Measurements from ENCODE around the gene FAM3A. TPM values are rescaled to one million over a fixed set of nuclear protein-coding genes. Genes with fewer than 3 reads are reported as not detected.
A peak's percentile ranks its signal among the peaks of the same experiment; 100 is the strongest.
"Not testable (repeated sequence)": the region's sequence is repeated elsewhere in the genome, so short reads cannot be mapped to it uniquely, and the experiment has no call there.

Gene FAM3A
- polyA plus RNA-seq (2011; rRNA removed) (17.3 and 34.8 TPM in 2 replicates), polyA minus RNA-seq (2011; rRNA and poly(A)+ RNA removed) (10.7 and 16.4 TPM in 2 replicates)

- Histone ChIP-seq H3K36me3 (ENCODE audit: control insufficient read depth, insufficient read depth, low read length) (no peaks in the 10 kb centered on the region), H3K4me3 (ENCODE audit: low read depth, low read length) (peak within 1 kb of the TSS; percentile 68), H3K27me3 (ENCODE audit: control insufficient read depth, insufficient read depth, low read length) (no peaks in the 10 kb centered on the region)
- DNase-seq (ENCODE audit: low read depth), result peak; percentile 35
- ChIA-PET POLR2A (no interaction called here), CTCF (interaction anchor here (0.6 to 2.8 kb wide), 2 partner anchors 11 to 368 kb away, joined by 3 to 18 read pairs; no protein-coding TSS in a partner anchor)
- no peak for TF ChIP-seq CTCF (IDR thresholded peaks at IDR 0.05; ENCODE audit: insufficient read depth, low read depth, low read length)
Measured at GRCh38 chrX:154515966-154516655, at the start of gene FAM3A. TSS of gene FAM3A (minus strand) at chrX:154516232. CDS start at chrX:154515772, 460 bp downstream.

- H3K36me3 ChIP-seq (ENCODE audit: control insufficient read depth, insufficient read depth, low read length); H3K4me3 ChIP-seq (ENCODE audit: low read depth, low read length); CTCF ChIA-PET; H3K27me3 ChIP-seq (ENCODE audit: control insufficient read depth, insufficient read depth, low read length); POLR2A ChIA-PET; DNase-seq (ENCODE audit: low read depth): not testable (repeated sequence)
Measured at GRCh38 chrX:154562295-154562694, 46.3 kb upstream of the FAM3A start.

GRCh38 chrX:154560326-154560725 lies 44.3 kb upstream of the FAM3A start:
- POLR2A ChIA-PET; H3K27me3 ChIP-seq (ENCODE audit: control insufficient read depth, insufficient read depth, low read length); H3K36me3 ChIP-seq (ENCODE audit: control insufficient read depth, insufficient read depth, low read length); H3K4me3 ChIP-seq (ENCODE audit: low read depth, low read length); CTCF ChIA-PET; DNase-seq (ENCODE audit: low read depth): not testable (repeated sequence)

- POLR2A ChIA-PET; DNase-seq (ENCODE audit: low read depth): not testable (repeated sequence)
Measured at GRCh38 chrX:154558896-154559295, 42.9 kb upstream of the FAM3A start.

GRCh38 chrX:154558060-154558690 lies 42.1 kb upstream of the FAM3A start:
- H3K27me3 ChIP-seq (ENCODE audit: control insufficient read depth, insufficient read depth, low read length); DNase-seq (ENCODE audit: low read depth); H3K4me3 ChIP-seq (ENCODE audit: low read depth, low read length); CTCF ChIA-PET; POLR2A ChIA-PET; H3K36me3 ChIP-seq (ENCODE audit: control insufficient read depth, insufficient read depth, low read length): not testable (repeated sequence)

More at GRCh38 chrX:154558896-154559295, 42.9 kb upstream of the FAM3A start:
- H3K36me3 ChIP-seq (ENCODE audit: control insufficient read depth, insufficient read depth, low read length); CTCF ChIA-PET; H3K4me3 ChIP-seq (ENCODE audit: low read depth, low read length); H3K27me3 ChIP-seq (ENCODE audit: control insufficient read depth, insufficient read depth, low read length): not testable (repeated sequence)

GRCh38 chrX:154552112-154552806 lies 36.2 kb upstream of the FAM3A start:
- H3K27me3 ChIP-seq (ENCODE audit: control insufficient read depth, insufficient read depth, low read length); CTCF ChIA-PET; H3K36me3 ChIP-seq (ENCODE audit: control insufficient read depth, insufficient read depth, low read length); POLR2A ChIA-PET; DNase-seq (ENCODE audit: low read depth); H3K4me3 ChIP-seq (ENCODE audit: low read depth, low read length): not testable (repeated sequence)

- H3K36me3 ChIP-seq (ENCODE audit: control insufficient read depth, insufficient read depth, low read length), result peaks cover 7% of the 10 kb centered on the region
- no peak overlapping the region for H3K4me3 ChIP-seq (ENCODE audit: low read depth, low read length)
- ChIA-PET CTCF (no interaction called here), POLR2A (no interaction called here)
- no peak for TF ChIP-seq CTCF (IDR thresholded peaks at IDR 0.05; ENCODE audit: insufficient read depth, low read depth, low read length)
- H3K27me3 ChIP-seq (ENCODE audit: control insufficient read depth, insufficient read depth, low read length), result no peaks in the 10 kb centered on the region
- DNase-seq (ENCODE audit: low read depth), result no peak
Measured at GRCh38 chrX:154549766-154550165, 33.7 kb upstream of the FAM3A start.

Measured in BJ (cell line).